Activated CD8-positive, alpha-beta memory T cell treated with anti-CD3 and anti-CD28 coated beads for 4 hours (primary cell): ENCODE measurements around the gene DGAT2L6.

Experiments
- DNase-seq, 2 donors: peaks; one replicate each; pipeline ENCODE4 v3.0.0-alpha.2; 2020; ENCODE audit warnings: low read depth in 2 of 2

Gene DGAT2L6

GRCh38 chrX:70176938-70177533 is at the start of gene DGAT2L6:
Gene DGAT2L6, plus strand, starts transcription at chrX:70177483. Its CDS starts 100 bp downstream, at chrX:70177583.
- no peak for DNase-seq

- no peak for DNase-seq
These were observed 49.2 kb upstream of the DGAT2L6 start for GRCh38 chrX:70128071-70128470.

DNA sequence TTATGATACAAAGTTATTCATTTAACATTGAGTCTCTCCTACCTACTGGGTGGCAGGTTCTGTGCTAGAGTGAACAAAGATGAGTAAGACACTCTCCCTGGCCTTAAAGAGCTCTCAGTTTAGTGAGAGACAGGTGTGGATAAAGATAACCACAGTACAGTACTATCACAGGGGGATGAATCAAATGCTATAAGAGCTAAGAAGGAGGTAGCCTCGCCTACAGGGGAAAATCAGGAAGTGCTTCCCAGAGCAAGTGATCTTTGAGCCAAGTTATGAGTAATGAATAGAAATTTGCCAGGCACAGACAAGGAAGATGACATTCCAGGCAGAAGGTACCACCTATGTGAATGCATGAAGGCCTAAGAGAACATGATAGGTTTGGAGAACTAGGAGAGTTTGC is 47.5 kb upstream of the DGAT2L6 start:
- no peak for DNase-seq

GRCh38 chrX:70132224-70132623 is 45.1 kb upstream of the DGAT2L6 start:
- DNase-seq, result no peak

GRCh38 chrX:70132877-70133302 is 44.4 kb upstream of the DGAT2L6 start:
- DNase-seq, result no peak

- peak; percentile 45 to 63 for DNase-seq
These were observed 43.8 kb upstream of the DGAT2L6 start, which contains the start of gene IGBP1 for GRCh38 chrX:70133303-70134115. Gene IGBP1, plus strand, starts transcription at chrX:70133447. Its CDS starts 501 bp downstream, at chrX:70133948.

GRCh38 chrX:70134116-70134477 is 43.2 kb upstream of the DGAT2L6 start:
- no peak for DNase-seq

DNA sequence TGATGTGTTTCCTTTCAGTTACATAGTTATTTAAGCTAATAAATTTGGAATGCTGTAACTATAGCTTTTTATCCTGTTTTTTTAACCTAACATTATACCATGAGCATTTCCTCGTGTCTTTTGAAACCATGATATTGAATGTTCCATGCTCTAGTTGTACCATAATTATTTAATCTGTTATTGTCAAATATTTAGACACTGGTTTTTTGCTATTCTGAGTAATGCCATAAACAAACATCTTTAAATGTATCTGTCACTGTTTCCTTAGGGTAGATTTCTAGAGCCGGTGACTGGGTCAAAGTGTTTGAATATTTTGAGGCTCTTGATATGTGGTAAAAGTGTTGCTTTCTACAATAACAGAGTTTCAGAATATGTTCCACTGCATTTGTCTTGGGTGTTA is 38.7 kb upstream of the DGAT2L6 start:
- no peak for DNase-seq

DNA sequence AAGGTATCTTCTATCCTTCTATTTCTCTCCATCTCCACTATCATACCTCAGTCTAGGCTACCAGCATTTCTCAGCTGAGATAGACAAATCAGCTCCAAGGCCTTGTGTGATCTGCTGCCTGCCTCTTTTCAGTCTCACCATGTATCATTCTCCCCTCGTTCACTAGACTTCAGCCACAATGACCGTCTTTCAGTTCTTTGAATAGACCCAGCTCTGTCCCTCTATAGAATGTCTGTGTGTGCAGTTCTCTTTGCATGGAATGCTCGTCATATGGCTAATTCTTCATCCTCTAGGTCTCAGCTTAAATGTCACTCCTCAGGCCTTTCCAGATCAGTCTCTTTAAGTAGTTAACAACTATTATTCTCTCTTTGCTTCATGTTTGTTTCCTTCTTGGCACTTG is 37.5 kb upstream of the DGAT2L6 start:
- DNase-seq, result no peak

- DNase-seq, result no peak
These were observed 35.9 kb upstream of the DGAT2L6 start for GRCh38 chrX:70141373-70141772.

DNA sequence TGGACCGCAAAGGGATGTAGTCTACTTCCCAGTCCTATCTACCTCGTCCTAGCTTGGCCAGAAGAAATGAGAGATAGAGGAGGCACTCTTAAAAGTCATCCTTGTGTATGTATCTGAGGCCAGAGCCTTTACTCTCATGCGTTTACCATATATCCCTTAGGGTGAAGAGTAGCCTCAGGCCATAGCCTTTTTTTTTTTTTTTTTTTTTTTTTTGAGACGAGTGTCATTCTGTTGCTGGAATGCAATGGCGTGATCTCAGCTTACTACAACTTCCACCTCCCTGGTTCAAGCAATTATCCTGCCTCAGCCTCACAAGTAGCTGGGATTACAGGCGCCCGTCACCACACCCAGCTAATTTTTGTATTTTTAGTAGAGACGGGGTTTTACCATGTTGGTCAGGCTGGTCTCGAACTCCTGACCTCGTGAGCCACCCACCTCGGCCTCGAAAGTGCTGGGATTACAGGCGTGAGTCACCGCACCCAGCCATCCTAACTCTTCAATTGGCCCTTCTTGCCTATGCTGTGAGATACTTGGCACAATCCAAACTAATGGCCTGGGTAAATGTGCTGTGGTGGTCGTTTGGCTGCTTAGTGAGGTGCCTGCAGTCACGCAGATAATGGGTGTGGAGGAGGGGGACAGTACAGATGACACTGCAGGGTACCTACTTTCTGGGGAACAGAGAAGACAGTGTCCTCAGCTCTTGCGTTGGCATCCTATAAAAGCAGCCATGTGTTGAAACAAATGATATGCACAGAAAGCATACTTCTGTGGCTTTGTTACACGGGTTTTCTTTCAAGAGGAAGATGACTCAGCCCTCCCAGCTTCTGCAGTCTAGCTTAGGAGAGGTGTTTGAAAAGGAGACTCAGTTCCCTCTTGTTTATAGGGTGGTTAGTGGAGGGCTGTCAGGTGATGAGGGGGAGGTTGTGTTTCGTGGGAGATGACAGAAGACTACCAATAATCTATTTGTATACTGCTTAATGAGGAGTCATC is 10.4 kb upstream of the DGAT2L6 start:
- no peak for DNase-seq

GRCh38 chrX:70168238-70169188 is 8.8 kb upstream of the DGAT2L6 start:
- no peak for DNase-seq

DNA sequence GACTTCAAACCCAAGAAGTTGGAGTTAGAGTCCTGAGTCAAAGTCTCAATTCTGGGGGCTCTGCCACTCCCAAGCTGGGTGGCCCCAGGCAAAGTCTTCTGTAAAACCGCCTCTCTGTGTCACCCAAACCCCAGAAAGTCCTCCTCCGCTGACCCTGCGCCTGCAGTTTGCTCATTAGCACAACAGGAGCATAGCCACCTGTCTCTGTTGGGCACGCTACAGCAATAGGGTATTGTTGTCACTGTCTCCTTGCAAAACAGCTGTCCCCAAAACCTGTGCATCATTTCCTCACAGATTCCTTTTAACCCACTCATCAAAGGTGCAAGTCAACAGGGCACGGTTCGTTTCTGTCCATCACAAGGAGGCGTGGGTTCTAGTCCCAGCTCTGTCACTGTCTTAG is 8.0 kb upstream of the DGAT2L6 start:
- DNase-seq, result no peak

GRCh38 chrX:70171624-70172023 is 5.7 kb upstream of the DGAT2L6 start:
- no peak for DNase-seq

DNA sequence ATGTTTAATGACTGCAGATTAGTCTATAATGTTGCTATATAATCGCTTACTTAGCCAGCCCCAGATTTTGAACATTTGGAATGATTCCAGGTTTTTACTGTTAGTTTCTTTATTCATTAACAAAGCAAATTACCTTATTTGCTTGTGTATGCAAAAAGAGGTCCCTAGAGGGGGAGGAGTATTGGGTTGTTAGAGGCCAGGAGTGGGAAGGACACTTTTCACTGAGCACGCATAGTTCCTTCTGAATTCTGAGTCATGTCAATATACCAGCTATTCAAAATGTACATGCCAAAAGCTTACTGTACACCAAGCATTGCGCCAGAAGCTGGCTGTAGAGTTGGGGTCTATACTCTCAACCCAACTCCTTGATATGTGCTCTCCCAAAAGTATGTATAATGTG is 5.1 kb upstream of the DGAT2L6 start:
- no peak for DNase-seq

DNA sequence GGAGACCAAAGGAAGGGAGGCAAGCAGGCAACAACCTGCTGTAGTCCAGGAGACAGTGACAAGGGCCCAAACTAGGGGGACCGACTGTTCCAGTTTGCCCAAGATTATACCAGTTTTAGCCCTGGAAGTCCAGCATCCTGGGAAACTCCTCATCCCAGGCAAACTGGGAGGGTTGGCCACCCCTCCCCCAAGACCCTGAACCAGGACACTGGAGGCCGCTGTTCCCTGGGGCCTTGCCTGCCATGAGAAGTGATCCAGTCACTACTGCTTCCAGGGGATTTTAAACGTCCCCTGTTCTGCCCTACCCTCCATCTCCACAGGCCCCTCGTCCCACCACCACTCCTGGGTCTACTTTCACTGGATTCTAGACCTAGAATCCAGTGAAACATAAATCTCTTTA is 4.3 kb upstream of the DGAT2L6 start:
- no peak for DNase-seq

DNA sequence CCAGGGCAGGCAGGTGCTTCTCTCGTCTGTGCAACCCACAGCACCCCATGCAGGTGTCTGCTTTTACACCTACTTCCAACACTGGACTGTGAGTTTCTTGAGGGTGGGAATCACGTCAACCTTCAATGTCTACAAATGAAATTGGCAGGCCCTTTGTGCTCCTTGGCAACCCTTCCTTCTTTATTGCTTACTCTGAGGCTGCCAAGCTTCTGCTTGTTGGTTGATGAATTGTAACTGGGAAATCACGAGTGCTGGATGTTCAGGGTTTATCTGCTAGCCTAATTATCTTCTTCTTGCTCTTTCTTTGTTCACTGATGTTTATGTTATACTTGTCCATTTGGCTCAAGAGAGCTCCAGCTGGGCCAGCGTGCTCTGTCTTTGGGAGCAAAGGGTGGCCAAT is 2.5 kb upstream of the DGAT2L6 start:
- DNase-seq, result no peak

DNA sequence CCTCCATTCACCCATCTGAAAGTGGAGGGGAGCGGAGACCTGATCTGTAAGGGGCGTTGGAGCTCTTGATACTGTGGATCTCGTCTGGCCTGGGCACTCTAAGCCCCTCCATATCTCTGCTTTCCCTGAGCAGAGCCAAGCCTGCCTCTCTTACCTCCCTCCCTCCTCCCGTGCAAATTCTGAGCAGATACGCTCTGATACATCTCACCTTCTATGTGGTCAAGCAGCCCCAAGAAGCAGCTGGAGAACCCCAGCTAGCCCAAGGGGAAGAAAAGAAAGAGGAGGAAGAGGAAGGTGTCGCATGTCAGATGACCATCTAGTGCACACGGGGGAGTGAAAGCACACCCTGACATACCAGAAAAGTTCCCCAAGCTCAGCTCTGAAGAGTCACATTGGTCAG is 1.9 kb upstream of the DGAT2L6 start:
- DNase-seq, result no peak

DNA sequence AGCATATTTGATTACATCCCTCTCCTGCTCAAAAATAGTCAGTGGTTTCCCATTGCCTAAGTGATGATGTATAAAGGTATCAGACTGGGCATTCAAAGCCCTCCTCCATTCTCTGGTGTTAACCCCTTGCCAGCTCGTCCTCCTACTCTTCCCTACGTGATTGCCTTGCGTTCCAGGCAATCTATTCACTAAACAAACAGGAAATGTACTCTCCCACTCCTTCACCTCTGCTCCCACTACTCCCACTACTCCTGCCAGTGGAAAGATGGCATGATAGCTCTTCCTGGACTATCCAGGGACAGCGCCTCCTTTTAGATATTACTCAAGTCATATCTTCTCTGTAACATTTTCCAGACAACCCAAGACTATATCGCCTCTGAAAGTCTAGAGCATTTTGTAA is 5.8 kb downstream of the DGAT2L6 start:
- DNase-seq, result no peak

DNA sequence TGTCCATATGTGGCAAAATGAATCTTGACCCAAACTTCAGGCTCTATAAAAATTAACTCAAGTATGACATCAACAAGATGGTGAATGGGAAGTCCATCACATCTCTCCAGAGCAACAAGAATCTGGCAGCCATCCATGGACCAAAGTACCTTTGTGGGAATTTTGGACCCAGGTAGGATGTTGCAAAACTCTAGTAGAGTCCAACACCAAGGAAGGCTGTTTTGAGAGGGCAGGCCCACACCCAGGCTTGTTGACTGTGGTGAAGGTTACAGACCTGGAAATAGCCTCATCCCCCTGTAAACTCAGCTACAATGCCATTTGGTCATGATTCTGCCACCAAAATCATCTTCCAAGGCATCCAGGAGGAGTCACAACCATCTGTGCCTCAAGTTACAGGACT is 12.9 kb downstream of the DGAT2L6 start:
- DNase-seq, result no peak
